Ishikawa (cell line): Measurements from ENCODE around the gene SLC4A2.

Source experiments
- CEBPB ChIP-seq: IDR thresholded peaks from 2 replicates; pipeline ENCODE4 v1.6.1; 2012
- CREB1 ChIP-seq: IDR thresholded peaks from 2 replicates; pipeline ENCODE4 v1.6.1; 2012; ENCODE audit warnings: low read depth
- EGR1 ChIP-seq: IDR thresholded peaks from 2 replicates; pipeline ENCODE4 v1.6.1; 2012
- EP300 ChIP-seq: IDR thresholded peaks from 2 replicates; pipeline ENCODE4 v1.6.1; 2012; ENCODE audit warnings: borderline replicate concordance
- FOXM1 ChIP-seq: IDR thresholded peaks from 2 replicates; pipeline ENCODE4 v1.6.1; 2012; ENCODE audit warnings: low read depth, borderline replicate concordance
- MAX ChIP-seq: IDR thresholded peaks from 2 replicates; pipeline ENCODE4 v1.6.1; 2012
- NFIC ChIP-seq: IDR thresholded peaks from 2 replicates; pipeline ENCODE4 v1.6.1; 2012
- RAD21 ChIP-seq: IDR thresholded peaks from 2 replicates; pipeline ENCODE4 v1.6.1; 2012; ENCODE audit warnings: low read depth
- REST ChIP-seq: IDR thresholded peaks from 2 replicates; pipeline ENCODE4 v1.6.1; 2012; ENCODE audit warnings: low read depth, mild to moderate bottlenecking
- TAF1 ChIP-seq: IDR thresholded peaks from 2 replicates; pipeline ENCODE4 v1.6.1; 2012; ENCODE audit warnings: low read depth, mild to moderate bottlenecking
- TCF12 ChIP-seq: IDR thresholded peaks from 2 replicates; pipeline ENCODE4 v1.6.1; 2012; ENCODE audit warnings: low read depth
- TEAD4 ChIP-seq: IDR thresholded peaks from 2 replicates; pipeline ENCODE4 v1.6.1; 2012
- USF1 ChIP-seq: IDR thresholded peaks from 2 replicates; pipeline ENCODE4 v1.6.1; 2012
- YY1 ChIP-seq: IDR thresholded peaks from 2 replicates; pipeline ENCODE4 v1.6.1; 2012; ENCODE audit warnings: low read depth
- ZBTB7A ChIP-seq: IDR thresholded peaks from 2 replicates; pipeline ENCODE4 v1.6.1; 2012; ENCODE audit warnings: low read depth

The SLC4A2 gene

DNA sequence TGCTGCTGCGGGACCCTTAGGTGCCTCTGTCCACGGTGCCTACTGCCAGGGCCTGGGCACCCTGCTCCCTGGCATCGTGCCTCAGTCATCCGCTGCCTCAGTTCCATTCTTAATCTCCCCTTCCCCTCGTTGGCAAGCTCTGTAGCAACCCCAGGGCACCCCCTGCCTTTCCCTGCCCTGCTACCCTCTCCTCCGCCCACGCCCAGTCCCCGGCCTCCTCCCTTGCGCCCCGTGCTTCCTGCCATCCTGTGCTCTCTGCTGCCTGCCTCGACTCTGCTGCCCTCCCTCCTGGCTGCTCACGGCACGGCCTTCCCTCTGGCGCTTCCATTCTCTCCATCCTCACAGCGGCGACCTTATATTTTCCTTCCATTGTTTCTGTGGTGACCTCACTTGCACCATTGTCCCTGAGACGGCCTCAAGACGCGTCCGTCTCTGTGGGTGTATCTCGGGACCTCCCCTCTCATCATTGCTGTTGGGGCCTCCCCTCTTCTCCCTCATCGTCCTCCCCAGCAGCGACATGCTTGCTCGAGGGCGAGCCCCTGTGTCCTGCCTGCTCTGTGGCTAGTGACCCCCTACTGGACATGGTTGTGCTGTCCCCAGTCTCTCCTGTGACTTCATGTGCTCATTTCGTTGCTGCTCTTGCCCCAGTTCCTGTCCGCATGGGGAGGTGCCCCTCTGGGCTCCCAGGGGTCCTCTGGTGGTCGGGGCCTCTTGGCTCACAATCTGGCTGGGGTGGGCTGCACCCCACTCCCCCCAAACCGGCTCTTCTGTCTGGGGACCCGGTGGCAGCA, 62.2 kb downstream of the SLC4A2 start:
- TF ChIP-seq REST (peak; percentile 29; the same call in 1 of the 2 replicates), MAX (no peak)

- TF ChIP-seq EP300 (no peak), REST (no peak), CREB1 (no peak), YY1 (no peak), TEAD4 (no peak), EGR1 (no peak), FOXM1 (no peak), TCF12 (no peak), USF1 (no peak), MAX (no peak), RAD21 (no peak)
These were observed 62.9 kb downstream of the SLC4A2 start for GRCh38 chr7:151122276-151122675.

GRCh38 chr7:151122796-151123157, 63.4 kb downstream of the SLC4A2 start:
- no peak for TF ChIP-seq CEBPB
- TF ChIP-seq TCF12, result no peak
- no peak for TF ChIP-seq RAD21
- no peak for TF ChIP-seq YY1
- TF ChIP-seq FOXM1, result no peak
- TF ChIP-seq MAX, result no peak
- no peak for TF ChIP-seq CREB1
- no peak for TF ChIP-seq EGR1

DNA sequence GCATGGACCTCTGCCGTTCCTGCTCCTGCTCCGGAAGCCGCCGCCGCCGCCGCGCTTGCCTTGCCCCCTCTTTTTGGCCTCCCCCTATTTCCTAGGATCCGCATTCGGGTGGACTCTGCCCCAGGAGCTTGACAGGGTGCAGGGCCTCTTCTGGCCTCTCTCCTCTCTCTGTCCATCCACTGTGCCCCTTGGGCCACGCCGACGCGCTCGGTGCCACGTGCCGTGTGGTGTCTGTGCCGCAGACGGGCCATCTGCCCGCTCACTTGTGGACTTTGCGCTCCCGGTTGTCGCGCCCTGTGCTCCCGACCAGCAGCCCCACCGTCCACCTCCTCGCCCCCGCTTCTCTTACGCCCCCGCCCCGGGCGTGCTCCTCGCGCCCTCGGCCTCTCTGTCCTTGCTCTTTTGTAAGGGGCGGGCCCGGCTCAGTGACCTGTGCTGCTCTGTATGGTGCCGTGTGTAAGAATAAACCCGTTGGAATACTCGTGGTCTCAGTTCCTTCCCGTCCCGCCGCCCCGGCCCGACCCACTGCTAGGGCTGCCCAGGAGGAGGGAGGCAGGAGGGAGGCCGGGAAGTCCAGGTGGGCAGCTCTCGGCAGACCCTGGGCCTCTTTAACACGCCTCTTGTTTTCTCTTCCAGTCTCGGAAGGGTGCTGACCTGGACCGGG, 63.9 kb downstream of the SLC4A2 start:
- TF ChIP-seq NFIC (no peak), FOXM1 (no peak), CREB1 (no peak), ZBTB7A (no peak), EGR1 (no peak), TEAD4 (no peak), TAF1 (no peak), REST (no peak), USF1 (no peak), RAD21 (no peak), YY1 (no peak), MAX (no peak), EP300 (no peak), TCF12 (no peak), CEBPB (no peak)
